ENCODE data around the gene ENPP1.

ENPP1 gene

DNA sequence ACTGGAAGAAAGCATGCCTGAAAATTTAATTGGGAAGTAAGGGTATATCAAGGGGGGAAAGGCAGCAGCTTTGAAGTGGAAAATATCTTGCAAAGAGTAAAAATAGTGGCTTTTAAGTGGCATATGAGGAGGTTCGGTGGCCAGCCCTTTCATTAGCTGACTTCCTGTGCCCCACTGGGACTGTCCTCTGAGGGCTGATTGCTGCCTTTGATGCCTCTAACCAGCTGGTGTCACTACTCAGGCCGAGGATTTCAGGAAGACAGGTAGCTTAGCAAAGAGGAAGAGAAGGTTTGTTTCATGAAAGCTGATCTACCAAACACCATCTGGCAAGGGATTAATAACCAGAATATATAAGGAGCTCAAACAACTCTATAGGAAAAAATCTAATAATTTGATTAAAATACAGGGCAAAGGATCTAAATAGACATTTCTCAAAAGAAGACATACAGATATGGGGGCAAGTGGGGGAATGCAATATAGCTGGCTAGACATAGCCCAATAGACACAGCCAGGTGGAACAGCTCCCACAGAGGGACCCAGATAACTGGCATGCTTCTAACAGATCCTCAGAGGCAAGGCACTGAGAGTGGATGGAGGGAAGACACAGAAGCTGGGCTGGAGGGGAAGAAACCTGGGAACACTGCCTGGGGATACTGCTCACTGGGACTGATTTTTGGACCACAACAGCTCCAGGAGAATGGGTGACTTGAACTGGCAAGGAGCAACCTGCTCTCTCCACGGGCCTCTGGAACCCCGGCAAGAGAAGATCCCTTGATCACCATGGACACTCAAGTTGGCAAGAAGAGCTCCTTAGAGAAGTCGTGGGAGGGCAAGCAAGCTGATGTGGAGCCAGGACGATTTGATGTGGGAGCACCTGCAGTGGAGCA lies 110.2 kb downstream of the ENPP1 start:
- H3K23ac ChIP-seq (ENCODE audit: low read length): no peak overlapping the region
- H4K8ac ChIP-seq (ENCODE audit: low read depth, low read length): no peak overlapping the region
- H2BK5ac ChIP-seq (ENCODE audit: low read length): no peak overlapping the region
- no peaks in the 10 kb centered on the region for H3K27me3 ChIP-seq (ENCODE audit: insufficient read depth, low read length, poor library complexity)
- no CpG with 5 or more reads among the region's 6 CpGs for WGBS (ENCODE audit: extremely low coverage, insufficient coverage, low lambda C conversion rate)
- peak; percentile 44 for DNase-seq
- H3K4me1 ChIP-seq (ENCODE audit: control insufficient read depth, low read depth, low read length): no peaks in the 10 kb centered on the region
- H3K36me3 ChIP-seq (ENCODE audit: control insufficient read depth, insufficient read depth, low read length): peaks cover 9% of the 10 kb centered on the region
- H4K5ac ChIP-seq (ENCODE audit: low read length): no peak overlapping the region
- H3K4ac ChIP-seq (ENCODE audit: low read depth, low read length): no peak overlapping the region
- no peak overlapping the region for H2BK15ac ChIP-seq (replicated peaks; ENCODE audit: low read depth)
- no peak overlapping the region for H3K18ac ChIP-seq (ENCODE audit: low read length)
- H3K9ac ChIP-seq (ENCODE audit: low read length): no peak overlapping the region
- no peak overlapping the region for H2AK5ac ChIP-seq (ENCODE audit: low read length)
- peaks cover 4% of the 10 kb centered on the region for H3K79me1 ChIP-seq (ENCODE audit: low read length)
- H3K4me3 ChIP-seq (ENCODE audit: low read length): no peak overlapping the region
- no peak overlapping the region for H3K56ac ChIP-seq (ENCODE audit: low read length)
- H3K27ac ChIP-seq (ENCODE audit: low read depth, low read length): no peak overlapping the region
- H3K79me2 ChIP-seq (ENCODE audit: control insufficient read depth, insufficient read depth, low read length): peaks cover 4% of the 10 kb centered on the region
- H2BK120ac ChIP-seq (ENCODE audit: low read depth, low read length): no peak overlapping the region
- H3K4me2 ChIP-seq (ENCODE audit: low read length): no peak overlapping the region

DNA sequence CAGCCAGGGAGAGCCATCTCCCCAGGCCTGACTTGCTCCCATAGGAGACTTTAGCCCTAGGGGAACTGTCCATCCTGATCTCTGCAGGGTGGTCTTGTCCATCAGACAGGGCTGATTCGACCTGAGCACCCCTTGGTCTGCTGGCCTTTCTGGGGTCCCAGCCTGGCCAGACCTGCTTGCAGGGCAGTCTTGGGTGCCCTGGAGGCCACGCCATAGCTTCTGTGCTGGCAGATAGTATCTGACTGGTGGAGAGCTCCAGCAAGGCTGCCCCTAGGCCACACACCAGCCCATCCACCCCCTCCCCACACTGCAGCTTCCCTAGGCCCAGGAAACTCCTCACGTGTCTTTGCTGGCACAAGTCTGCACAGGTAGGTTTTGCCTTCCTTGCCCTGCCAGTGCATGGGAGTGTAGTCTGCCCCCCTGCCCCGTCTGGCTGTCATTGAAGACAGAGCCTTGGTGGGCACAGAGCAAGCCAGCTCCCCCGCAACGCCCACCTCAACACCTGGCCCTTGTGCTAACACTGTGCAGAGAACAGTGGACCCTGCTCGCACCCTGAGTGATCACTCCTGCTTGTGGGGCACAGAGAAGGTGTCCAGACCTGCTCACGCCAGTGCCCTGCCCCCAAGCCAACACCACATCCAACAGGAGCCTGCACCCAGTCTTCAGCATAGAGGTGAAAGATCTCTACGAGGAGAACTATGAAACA lies 111.0 kb downstream of the ENPP1 start:
- no peak overlapping the region for H3K27ac ChIP-seq (ENCODE audit: low read depth, low read length)
- H2BK120ac ChIP-seq (ENCODE audit: low read depth, low read length): no peak overlapping the region
- no peak overlapping the region for H3K9ac ChIP-seq (ENCODE audit: low read length)
- H2BK5ac ChIP-seq (ENCODE audit: low read length): no peak overlapping the region
- DNase-seq: no peak
- no CpG with 5 or more reads among the region's 9 CpGs for WGBS (ENCODE audit: extremely low coverage, insufficient coverage, low lambda C conversion rate)
- H2BK15ac ChIP-seq (replicated peaks; ENCODE audit: low read depth): no peak overlapping the region
- H3K4me2 ChIP-seq (ENCODE audit: low read length): no peak overlapping the region
- H3K18ac ChIP-seq (ENCODE audit: low read length): no peak overlapping the region
- no peak overlapping the region for H4K5ac ChIP-seq (ENCODE audit: low read length)
- no peaks in the 10 kb centered on the region for H3K4me1 ChIP-seq (ENCODE audit: control insufficient read depth, low read depth, low read length)
- H3K56ac ChIP-seq (ENCODE audit: low read length): no peak overlapping the region
- H3K4ac ChIP-seq (ENCODE audit: low read depth, low read length): no peak overlapping the region
- no peak overlapping the region for H4K8ac ChIP-seq (ENCODE audit: low read depth, low read length)
- no peak overlapping the region for H2AK5ac ChIP-seq (ENCODE audit: low read length)
- H3K23ac ChIP-seq (ENCODE audit: low read length): no peak overlapping the region
- H3K79me1 ChIP-seq (ENCODE audit: low read length): peaks cover 4% of the 10 kb centered on the region
- H3K4me3 ChIP-seq (ENCODE audit: low read length): no peak overlapping the region
- peaks cover 7% of the 10 kb centered on the region for H3K36me3 ChIP-seq (ENCODE audit: control insufficient read depth, insufficient read depth, low read length)
- H3K27me3 ChIP-seq (ENCODE audit: insufficient read depth, low read length, poor library complexity): no peaks in the 10 kb centered on the region
- peaks cover 4% of the 10 kb centered on the region for H3K79me2 ChIP-seq (ENCODE audit: control insufficient read depth, insufficient read depth, low read length)

DNA sequence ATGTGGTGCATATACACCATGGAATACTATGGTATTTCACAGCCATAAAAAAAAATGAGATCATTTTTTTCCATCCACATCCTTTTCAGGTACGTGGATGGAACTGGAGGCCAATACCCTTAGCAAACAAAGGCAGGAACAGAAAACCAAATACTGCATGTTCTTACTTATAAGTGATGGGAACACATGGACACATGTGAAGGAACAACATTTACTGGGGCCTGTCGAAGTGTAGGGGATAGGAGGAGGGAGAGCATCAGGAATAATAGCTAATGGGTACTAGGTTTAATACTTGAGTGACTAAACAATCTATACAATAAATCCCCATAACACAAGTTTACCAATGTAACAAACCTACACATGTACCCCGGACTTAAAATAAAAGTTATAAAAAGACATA lies 112.8 kb downstream of the ENPP1 start:
- Histone ChIP-seq H3K27me3 (ENCODE audit: insufficient read depth, low read length, poor library complexity) (no peaks in the 10 kb centered on the region), H3K9ac (ENCODE audit: low read length) (no peak overlapping the region), H3K4me2 (ENCODE audit: low read length) (no peak overlapping the region), H3K18ac (ENCODE audit: low read length) (no peak overlapping the region), H3K79me2 (ENCODE audit: control insufficient read depth, insufficient read depth, low read length) (no peaks in the 10 kb centered on the region), H3K4ac (ENCODE audit: low read depth, low read length) (no peak overlapping the region), H3K79me1 (ENCODE audit: low read length) (peaks cover 2% of the 10 kb centered on the region), H2BK5ac (ENCODE audit: low read length) (no peak overlapping the region), H2BK120ac (ENCODE audit: low read depth, low read length) (no peak overlapping the region), H4K5ac (ENCODE audit: low read length) (no peak overlapping the region), H3K36me3 (ENCODE audit: control insufficient read depth, insufficient read depth, low read length) (peaks cover 2% of the 10 kb centered on the region), H3K56ac (ENCODE audit: low read length) (no peak overlapping the region), H2AK5ac (ENCODE audit: low read length) (no peak overlapping the region), H3K27ac (ENCODE audit: low read depth, low read length) (no peak overlapping the region), H3K23ac (ENCODE audit: low read length) (no peak overlapping the region), H2BK15ac (replicated peaks; ENCODE audit: low read depth) (no peak overlapping the region), H3K4me1 (ENCODE audit: control insufficient read depth, low read depth, low read length) (no peaks in the 10 kb centered on the region), H3K4me3 (ENCODE audit: low read length) (no peak overlapping the region), H4K8ac (ENCODE audit: low read depth, low read length) (no peak overlapping the region)
- no peak for DNase-seq
- no CpG with 5 or more reads among the region's 3 CpGs for WGBS (ENCODE audit: extremely low coverage, insufficient coverage, low lambda C conversion rate)

DNA sequence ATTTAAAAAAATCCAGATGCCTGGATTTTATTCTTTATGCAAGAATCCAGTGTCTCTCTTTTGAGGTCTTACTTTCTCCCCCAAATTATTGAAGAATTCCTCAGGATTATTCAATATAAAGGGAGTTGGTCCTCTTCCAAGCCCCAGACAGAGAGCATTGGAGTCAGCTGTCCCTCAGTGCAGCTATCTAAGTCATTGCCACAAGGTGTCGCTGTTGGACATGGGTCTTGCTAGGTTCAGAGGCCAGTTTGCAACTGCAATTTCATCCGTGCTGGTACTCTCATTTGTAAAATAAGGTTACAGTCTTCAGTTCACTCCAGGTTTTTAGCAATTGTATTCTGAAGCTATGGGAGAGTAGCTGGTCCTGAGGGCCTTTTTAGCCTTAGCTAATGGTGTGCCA lies 115.5 kb downstream of the ENPP1 start:
- no peaks in the 10 kb centered on the region for H3K4me1 ChIP-seq (ENCODE audit: control insufficient read depth, low read depth, low read length)
- peak; percentile 85 for DNase-seq

DNA sequence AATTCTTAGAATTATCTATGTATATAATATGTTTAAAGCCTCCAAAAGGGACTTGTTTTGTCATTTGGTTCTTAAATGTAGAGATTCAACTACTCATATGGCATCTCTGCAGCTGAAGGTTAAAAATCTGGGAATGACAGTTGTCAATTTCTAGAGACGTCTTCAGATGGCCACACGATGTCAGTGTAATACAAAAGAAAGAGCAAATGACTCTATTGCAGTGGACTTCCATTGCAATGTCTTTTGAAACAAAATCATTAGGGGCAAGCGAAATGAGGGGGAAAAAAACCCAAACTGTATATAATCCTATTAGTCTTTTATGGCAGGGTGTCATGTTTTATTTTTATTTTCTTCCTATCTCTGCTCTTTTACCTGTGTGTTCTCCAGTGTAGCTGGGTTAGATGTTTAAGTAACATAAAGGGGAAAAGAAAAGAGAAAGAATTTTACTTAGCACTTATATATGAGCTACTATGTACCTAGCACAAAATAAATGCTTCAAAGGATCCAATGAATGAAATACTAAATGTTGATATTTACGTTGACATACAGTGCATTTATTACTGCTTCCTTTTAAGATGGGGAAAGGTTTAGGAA lies 117.2 kb downstream of the ENPP1 start:
- Histone ChIP-seq H3K79me2 (ENCODE audit: control insufficient read depth, insufficient read depth, low read length) (no peaks in the 10 kb centered on the region), H2BK120ac (ENCODE audit: low read depth, low read length) (no peak overlapping the region)
- WGBS (ENCODE audit: extremely low coverage, insufficient coverage, low lambda C conversion rate): no CpG with 5 or more reads among the region's 4 CpGs

More for the DNA sequence above, 115.5 kb downstream of the ENPP1 start:
- Histone ChIP-seq H3K27ac (ENCODE audit: low read depth, low read length) (no peak overlapping the region), H4K5ac (ENCODE audit: low read length) (no peak overlapping the region), H3K27me3 (ENCODE audit: insufficient read depth, low read length, poor library complexity) (no peaks in the 10 kb centered on the region), H3K4me3 (ENCODE audit: low read length) (no peak overlapping the region), H3K36me3 (ENCODE audit: control insufficient read depth, insufficient read depth, low read length) (peaks cover 2% of the 10 kb centered on the region), H2BK15ac (replicated peaks; ENCODE audit: low read depth) (no peak overlapping the region), H2BK120ac (ENCODE audit: low read depth, low read length) (no peak overlapping the region), H3K18ac (ENCODE audit: low read length) (no peak overlapping the region), H3K9ac (ENCODE audit: low read length) (no peak overlapping the region), H4K8ac (ENCODE audit: low read depth, low read length) (no peak overlapping the region), H3K4ac (ENCODE audit: low read depth, low read length) (no peak overlapping the region), H3K4me2 (ENCODE audit: low read length) (no peak overlapping the region), H3K79me1 (ENCODE audit: low read length) (peaks cover 2% of the 10 kb centered on the region), H3K23ac (ENCODE audit: low read length) (no peak overlapping the region), H2BK5ac (ENCODE audit: low read length) (no peak overlapping the region), H3K56ac (ENCODE audit: low read length) (no peak overlapping the region), H2AK5ac (ENCODE audit: low read length) (no peak overlapping the region), H3K79me2 (ENCODE audit: control insufficient read depth, insufficient read depth, low read length) (no peaks in the 10 kb centered on the region)
- WGBS (ENCODE audit: extremely low coverage, insufficient coverage, low lambda C conversion rate): no CpG with 5 or more reads among the region's 2 CpGs

More for the DNA sequence above, 117.2 kb downstream of the ENPP1 start:
- Histone ChIP-seq H3K56ac (ENCODE audit: low read length) (no peak overlapping the region), H3K79me1 (ENCODE audit: low read length) (peaks cover 2% of the 10 kb centered on the region), H3K4me3 (ENCODE audit: low read length) (no peak overlapping the region), H3K9ac (ENCODE audit: low read length) (no peak overlapping the region), H3K4ac (ENCODE audit: low read depth, low read length) (no peak overlapping the region), H3K36me3 (ENCODE audit: control insufficient read depth, insufficient read depth, low read length) (no peaks in the 10 kb centered on the region), H3K18ac (ENCODE audit: low read length) (no peak overlapping the region), H2BK5ac (ENCODE audit: low read length) (no peak overlapping the region), H3K4me2 (ENCODE audit: low read length) (no peak overlapping the region), H2AK5ac (ENCODE audit: low read length) (no peak overlapping the region), H4K5ac (ENCODE audit: low read length) (no peak overlapping the region), H3K23ac (ENCODE audit: low read length) (no peak overlapping the region), H2BK15ac (replicated peaks; ENCODE audit: low read depth) (no peak overlapping the region), H3K27ac (ENCODE audit: low read depth, low read length) (no peak overlapping the region), H3K27me3 (ENCODE audit: insufficient read depth, low read length, poor library complexity) (no peaks in the 10 kb centered on the region), H3K4me1 (ENCODE audit: control insufficient read depth, low read depth, low read length) (no peaks in the 10 kb centered on the region), H4K8ac (ENCODE audit: low read depth, low read length) (no peak overlapping the region)
- peak; percentile 49 for DNase-seq

Measured in mesendoderm (in vitro differentiated cells).